Measurements from ENCODE around the gene TPGS2. TPM values are rescaled to one million over a fixed set of nuclear protein-coding genes. Genes with fewer than 3 reads are reported as not detected.

The TPGS2 gene
- total RNA-seq, 1 donor from 2014 or later = 28.2 TPM

GRCh38 chr18:36786686-36787085, 42.1 kb downstream of the TPGS2 start:
- H3K9me3 ChIP-seq (ENCODE audit: control insufficient read depth in 3 of 3, low read length in 3 of 3) = no peaks in the 10 kb centered on the region
- no peaks in the 10 kb centered on the region for H3K27me3 ChIP-seq (ENCODE audit: control insufficient read depth in 3 of 3, insufficient read depth in 3 of 3, low read length in 3 of 3)
- peaks cover 7 to 16% (median 12%) of the 10 kb centered on the region in 3 donors for H3K4me1 ChIP-seq (ENCODE audit: control insufficient read depth in 3 of 3, insufficient read depth in 3 of 3, low read length in 3 of 3)
- no peak overlapping the region for H3K9ac ChIP-seq (ENCODE audit: low read depth in 1 of 3, low read length in 3 of 3)
- peaks cover 0 to 11% (median 10%) of the 10 kb centered on the region in 3 donors for H3K36me3 ChIP-seq (ENCODE audit: control insufficient read depth in 3 of 3, insufficient read depth in 3 of 3, low read length in 3 of 3)
- H3K27ac ChIP-seq (ENCODE audit: low read depth, low read length) = no peak overlapping the region
- no peak overlapping the region for H3K4me3 ChIP-seq (ENCODE audit: low read length in 3 of 3)

GRCh38 chr18:36783792-36784191, 45.0 kb downstream of the TPGS2 start:
- Histone ChIP-seq H3K36me3 (ENCODE audit: control insufficient read depth in 3 of 3, insufficient read depth in 3 of 3, low read length in 3 of 3) (peaks cover 14 to 20% (median 15%) of the 10 kb centered on the region in 3 donors), H3K27me3 (ENCODE audit: control insufficient read depth in 3 of 3, insufficient read depth in 3 of 3, low read length in 3 of 3) (no peaks in the 10 kb centered on the region), H3K9ac (ENCODE audit: low read depth in 1 of 3, low read length in 3 of 3) (no peak overlapping the region), H3K9me3 (ENCODE audit: control insufficient read depth in 3 of 3, low read length in 3 of 3) (no peaks in the 10 kb centered on the region), H3K4me1 (ENCODE audit: control insufficient read depth in 3 of 3, insufficient read depth in 3 of 3, low read length in 3 of 3) (peaks cover 7 to 16% (median 12%) of the 10 kb centered on the region in 3 donors), H3K4me3 (ENCODE audit: low read length in 3 of 3) (no peak overlapping the region), H3K27ac (ENCODE audit: low read depth, low read length) (no peak overlapping the region)

DNA sequence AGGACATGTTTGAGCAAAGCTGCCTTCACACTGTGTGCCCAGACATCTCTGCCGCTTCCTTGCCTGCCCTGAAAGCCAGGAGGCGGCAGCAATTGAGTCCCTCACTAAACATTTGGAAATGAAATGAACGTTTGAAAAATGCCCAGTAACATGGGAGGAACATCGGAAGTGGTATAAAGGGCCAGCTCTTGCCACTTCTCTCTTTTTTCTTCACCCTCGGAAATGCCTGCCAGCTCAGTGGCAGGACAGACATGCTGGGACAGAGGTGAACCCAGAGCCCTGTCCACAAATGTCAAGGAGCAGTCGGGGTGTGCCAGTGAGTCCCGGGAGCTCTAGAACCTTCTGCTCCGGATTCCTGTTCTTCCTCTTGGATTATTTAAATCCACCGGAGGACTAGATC, 46.1 kb downstream of the TPGS2 start:
- no peaks in the 10 kb centered on the region for H3K27me3 ChIP-seq (ENCODE audit: control insufficient read depth in 3 of 3, insufficient read depth in 3 of 3, low read length in 3 of 3)
- H3K36me3 ChIP-seq (ENCODE audit: control insufficient read depth in 3 of 3, insufficient read depth in 3 of 3, low read length in 3 of 3) = peaks cover 13 to 20% (median 15%) of the 10 kb centered on the region in 3 donors
- H3K9me3 ChIP-seq (ENCODE audit: control insufficient read depth in 3 of 3, low read length in 3 of 3) = no peaks in the 10 kb centered on the region
- no peak overlapping the region for H3K27ac ChIP-seq (ENCODE audit: low read depth, low read length)
- no peak overlapping the region for H3K4me3 ChIP-seq (ENCODE audit: low read length in 3 of 3)
- H3K4me1 ChIP-seq (ENCODE audit: control insufficient read depth in 3 of 3, insufficient read depth in 3 of 3, low read length in 3 of 3) = peaks cover 7 to 27% (median 20%) of the 10 kb centered on the region in 3 donors
- no peak overlapping the region for H3K9ac ChIP-seq (ENCODE audit: low read depth in 1 of 3, low read length in 3 of 3)

DNA sequence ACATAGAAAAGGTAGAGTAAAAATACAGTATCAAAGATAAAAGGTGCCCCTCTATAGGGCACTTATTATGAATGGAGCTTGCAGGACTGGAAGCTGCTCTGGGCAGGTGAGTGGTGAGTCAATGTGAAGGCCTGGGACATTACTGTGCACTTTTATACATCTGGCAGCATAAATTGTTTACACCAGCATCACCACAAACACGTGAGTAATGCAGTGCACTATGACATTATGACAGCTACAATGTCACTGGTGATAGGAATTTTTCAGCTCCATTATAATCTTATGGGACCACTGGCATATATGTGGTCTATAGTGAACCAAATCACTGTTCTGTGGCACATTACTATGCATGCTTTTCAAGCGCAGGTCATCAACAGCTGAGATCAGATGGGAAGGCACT, 48.1 kb downstream of the TPGS2 start:
- Histone ChIP-seq H3K27ac (ENCODE audit: low read depth, low read length) (no peak overlapping the region), H3K27me3 (ENCODE audit: control insufficient read depth in 3 of 3, insufficient read depth in 3 of 3, low read length in 3 of 3) (no peaks in the 10 kb centered on the region), H3K4me1 (ENCODE audit: control insufficient read depth in 3 of 3, insufficient read depth in 3 of 3, low read length in 3 of 3) (peaks cover 13 to 31% (median 24%) of the 10 kb centered on the region in 3 donors), H3K4me3 (ENCODE audit: low read length in 3 of 3) (no peak overlapping the region), H3K9ac (ENCODE audit: low read depth in 1 of 3, low read length in 3 of 3) (no peak overlapping the region), H3K9me3 (ENCODE audit: control insufficient read depth in 3 of 3, low read length in 3 of 3) (no peaks in the 10 kb centered on the region), H3K36me3 (ENCODE audit: control insufficient read depth in 3 of 3, insufficient read depth in 3 of 3, low read length in 3 of 3) (peaks cover 13 to 20% (median 15%) of the 10 kb centered on the region in 3 donors)

- Histone ChIP-seq H3K9ac (ENCODE audit: low read depth in 1 of 3, low read length in 3 of 3) (no peak overlapping the region), H3K27ac (ENCODE audit: low read depth, low read length) (peak overlapping the region; percentile 80), H3K36me3 (ENCODE audit: control insufficient read depth in 3 of 3, insufficient read depth in 3 of 3, low read length in 3 of 3) (peaks cover 13 to 25% (median 20%) of the 10 kb centered on the region in 3 donors), H3K4me3 (ENCODE audit: low read length in 3 of 3) (peak overlapping the region in 1 of 3 donors; percentile 10), H3K27me3 (ENCODE audit: control insufficient read depth in 3 of 3, insufficient read depth in 3 of 3, low read length in 3 of 3) (no peaks in the 10 kb centered on the region), H3K4me1 (ENCODE audit: control insufficient read depth in 3 of 3, insufficient read depth in 3 of 3, low read length in 3 of 3) (peaks cover 10 to 29% (median 25%) of the 10 kb centered on the region in 3 donors), H3K9me3 (ENCODE audit: control insufficient read depth in 3 of 3, low read length in 3 of 3) (no peaks in the 10 kb centered on the region)
These were observed 51.2 kb downstream of the TPGS2 start for GRCh38 chr18:36777566-36777965.

DNA sequence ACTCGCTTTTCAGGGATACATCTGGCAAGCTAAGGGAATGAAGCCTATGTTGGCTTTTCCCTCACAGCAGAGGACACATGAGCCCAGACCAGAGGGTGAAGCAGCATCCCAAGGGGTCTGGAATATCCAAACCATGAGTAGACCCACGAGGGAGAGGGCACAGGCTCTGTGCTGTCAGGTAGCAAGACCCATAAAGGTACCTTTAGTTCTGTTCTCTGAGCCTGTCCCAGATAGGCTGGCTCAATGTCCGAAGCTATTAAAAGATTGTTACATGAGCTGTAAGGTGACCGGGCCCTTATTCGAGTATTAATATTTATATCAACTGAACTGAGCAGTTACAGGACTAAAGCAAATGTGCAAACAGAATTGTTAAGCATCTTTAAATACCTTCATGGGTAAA, 52.2 kb downstream of the TPGS2 start:
- Histone ChIP-seq H3K4me3 (ENCODE audit: low read length in 3 of 3) (peak overlapping the region in 2 of 3 donors; percentile 4 to 23), H3K27me3 (ENCODE audit: control insufficient read depth in 3 of 3, insufficient read depth in 3 of 3, low read length in 3 of 3) (no peaks in the 10 kb centered on the region), H3K9ac (ENCODE audit: low read depth in 1 of 3, low read length in 3 of 3) (peak overlapping the region in 1 of 3 donors; percentile 52), H3K4me1 (ENCODE audit: control insufficient read depth in 3 of 3, insufficient read depth in 3 of 3, low read length in 3 of 3) (peaks cover 10 to 29% (median 25%) of the 10 kb centered on the region in 3 donors), H3K36me3 (ENCODE audit: control insufficient read depth in 3 of 3, insufficient read depth in 3 of 3, low read length in 3 of 3) (peaks cover 13 to 26% (median 19%) of the 10 kb centered on the region in 3 donors), H3K9me3 (ENCODE audit: control insufficient read depth in 3 of 3, low read length in 3 of 3) (no peaks in the 10 kb centered on the region), H3K27ac (ENCODE audit: low read depth, low read length) (peak overlapping the region; percentile 80)

DNA sequence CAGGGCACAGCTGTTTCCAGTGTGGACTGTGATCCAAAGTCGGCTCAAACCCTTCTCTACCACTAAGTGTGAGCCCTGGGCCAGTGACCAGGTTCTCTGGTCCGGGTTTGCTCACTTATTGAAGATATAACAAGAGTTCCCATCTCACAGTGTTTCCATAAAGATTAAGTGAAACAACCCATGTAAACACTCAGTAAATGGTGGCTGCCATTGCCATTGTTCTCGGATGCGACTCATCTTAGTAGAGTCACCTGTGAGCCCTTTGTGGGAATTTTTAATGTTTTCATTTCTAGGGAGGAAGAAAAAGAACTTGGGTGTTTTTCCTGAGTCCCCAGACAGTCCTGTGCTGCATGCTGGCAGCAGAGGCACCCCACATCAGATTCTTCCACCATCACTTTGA, 53.4 kb downstream of the TPGS2 start:
- Histone ChIP-seq H3K9ac (ENCODE audit: low read depth in 1 of 3, low read length in 3 of 3) (no peak overlapping the region), H3K9me3 (ENCODE audit: control insufficient read depth in 3 of 3, low read length in 3 of 3) (no peaks in the 10 kb centered on the region), H3K4me1 (ENCODE audit: control insufficient read depth in 3 of 3, insufficient read depth in 3 of 3, low read length in 3 of 3) (peaks cover 10 to 29% (median 25%) of the 10 kb centered on the region in 3 donors), H3K27me3 (ENCODE audit: control insufficient read depth in 3 of 3, insufficient read depth in 3 of 3, low read length in 3 of 3) (no peaks in the 10 kb centered on the region), H3K27ac (ENCODE audit: low read depth, low read length) (no peak overlapping the region), H3K36me3 (ENCODE audit: control insufficient read depth in 3 of 3, insufficient read depth in 3 of 3, low read length in 3 of 3) (peaks cover 10 to 21% (median 16%) of the 10 kb centered on the region in 3 donors), H3K4me3 (ENCODE audit: low read length in 3 of 3) (no peak overlapping the region)

DNA sequence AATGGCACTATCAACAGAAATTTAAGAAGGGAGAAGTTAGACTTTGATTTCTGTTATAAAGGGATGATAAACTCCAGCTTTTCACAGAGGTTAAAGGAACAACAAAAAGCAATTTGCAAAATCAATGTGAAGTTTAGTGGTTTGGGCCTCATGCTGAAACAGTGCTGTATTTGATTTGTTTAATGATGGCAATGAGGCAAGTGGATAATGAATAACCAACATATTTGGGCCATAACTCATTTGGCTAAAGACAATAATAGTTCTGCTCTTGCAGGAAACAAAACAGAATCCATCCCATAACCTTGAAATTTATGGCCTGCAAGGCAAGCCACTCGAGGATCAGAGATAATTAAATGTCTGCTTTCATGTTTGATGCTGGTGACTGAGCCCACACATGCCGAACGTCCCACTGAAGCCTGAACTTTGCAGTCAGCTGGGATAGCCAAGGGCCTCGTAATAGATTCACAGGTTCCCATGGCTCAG, 56.5 kb downstream of the TPGS2 start:
- Histone ChIP-seq H3K9ac (ENCODE audit: low read depth in 1 of 3, low read length in 3 of 3) (no peak overlapping the region), H3K9me3 (ENCODE audit: control insufficient read depth in 3 of 3, low read length in 3 of 3) (no peaks in the 10 kb centered on the region), H3K36me3 (ENCODE audit: control insufficient read depth in 3 of 3, insufficient read depth in 3 of 3, low read length in 3 of 3) (peaks cover 0 to 15% (median 6%) of the 10 kb centered on the region in 3 donors), H3K27me3 (ENCODE audit: control insufficient read depth in 3 of 3, insufficient read depth in 3 of 3, low read length in 3 of 3) (no peaks in the 10 kb centered on the region), H3K4me1 (ENCODE audit: control insufficient read depth in 3 of 3, insufficient read depth in 3 of 3, low read length in 3 of 3) (peaks cover 5 to 19% (median 12%) of the 10 kb centered on the region in 3 donors), H3K27ac (ENCODE audit: low read depth, low read length) (no peak overlapping the region), H3K4me3 (ENCODE audit: low read length in 3 of 3) (no peak overlapping the region)

DNA sequence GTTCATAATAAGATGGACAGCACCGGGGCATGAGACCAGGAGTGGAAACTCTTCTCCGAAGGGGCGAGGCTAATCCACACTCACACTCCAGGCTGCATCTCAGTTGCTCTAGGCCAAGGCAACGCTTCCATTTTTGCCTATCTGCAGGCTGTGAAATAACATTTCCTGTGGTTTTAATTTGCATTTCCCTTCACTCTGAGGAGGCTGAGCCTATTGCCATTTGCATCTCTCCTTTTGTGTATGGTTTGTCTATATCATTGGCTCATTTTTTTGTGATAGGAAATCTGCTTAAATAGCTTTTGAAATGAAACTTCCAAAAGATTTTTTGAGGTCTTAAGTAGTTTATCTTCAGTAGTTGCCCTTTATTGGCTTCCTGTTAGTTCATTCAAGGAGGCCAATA, 57.6 kb downstream of the TPGS2 start:
- Histone ChIP-seq H3K9ac (ENCODE audit: low read depth in 1 of 3, low read length in 3 of 3) (no peak overlapping the region), H3K4me3 (ENCODE audit: low read length in 3 of 3) (no peak overlapping the region), H3K27ac (ENCODE audit: low read depth, low read length) (no peak overlapping the region), H3K9me3 (ENCODE audit: control insufficient read depth in 3 of 3, low read length in 3 of 3) (no peaks in the 10 kb centered on the region), H3K36me3 (ENCODE audit: control insufficient read depth in 3 of 3, insufficient read depth in 3 of 3, low read length in 3 of 3) (peaks cover 0 to 15% (median 6%) of the 10 kb centered on the region in 3 donors), H3K27me3 (ENCODE audit: control insufficient read depth in 3 of 3, insufficient read depth in 3 of 3, low read length in 3 of 3) (no peaks in the 10 kb centered on the region), H3K4me1 (ENCODE audit: control insufficient read depth in 3 of 3, insufficient read depth in 3 of 3, low read length in 3 of 3) (peaks cover 2 to 10% (median 3%) of the 10 kb centered on the region in 3 donors)

- Histone ChIP-seq H3K27ac (ENCODE audit: low read depth, low read length) (no peak overlapping the region), H3K4me1 (ENCODE audit: control insufficient read depth in 3 of 3, insufficient read depth in 3 of 3, low read length in 3 of 3) (peaks cover 0 to 2% (median 0%) of the 10 kb centered on the region in 3 donors), H3K4me3 (ENCODE audit: low read length in 3 of 3) (no peak overlapping the region), H3K9ac (ENCODE audit: low read depth in 1 of 3, low read length in 3 of 3) (no peak overlapping the region), H3K27me3 (ENCODE audit: control insufficient read depth in 3 of 3, insufficient read depth in 3 of 3, low read length in 3 of 3) (no peaks in the 10 kb centered on the region), H3K9me3 (ENCODE audit: control insufficient read depth in 3 of 3, low read length in 3 of 3) (no peaks in the 10 kb centered on the region), H3K36me3 (ENCODE audit: control insufficient read depth in 3 of 3, insufficient read depth in 3 of 3, low read length in 3 of 3) (peaks cover 0 to 15% (median 6%) of the 10 kb centered on the region in 3 donors)
These were observed 58.4 kb downstream of the TPGS2 start for GRCh38 chr18:36770315-36770946.

Data from skeletal muscle tissue (tissue), 4 donors.